ENCODE results near the gene IVNS1ABP. TPM values are rescaled to one million over a fixed set of nuclear protein-coding genes. Genes with fewer than 3 reads are reported as not detected.

IVNS1ABP gene
- total and polyA plus RNA-seq, 2 of the 13 experiments (the other 11 are each of a cell fraction or from before 2014, with no cell fraction given): 49.1 to 51.7 TPM

- TF ChIP-seq FOXA1 (IDR thresholded peaks at IDR 0.05): no peak
- no peak for TF ChIP-seq FOXA1 (CRISPR knock-in tag; IDR thresholded peaks at IDR 0.05)
Observed at GRCh38 chr1:185363205-185363604, 46.2 kb upstream of the IVNS1ABP start (continued).

- ATAC-seq: no peak
- Histone ChIP-seq H3K79me2 (ENCODE audit: insufficient read depth, low read length) (no peaks in the 10 kb centered on the region), H3K4me2 (ENCODE audit: low read depth, low read length) (no peak overlapping the region), H3K9me3 (ENCODE audit: low read length) (peaks cover 6% of the 10 kb centered on the region; the same call in 1 of the 2 replicates), H3K4me1 (ENCODE audit: insufficient read depth, low read length) (peaks cover 10% of the 10 kb centered on the region), H3K9ac (ENCODE audit: insufficient read depth, low read depth, low read length) (no peak overlapping the region), H2AFZ (ENCODE audit: low read length) (no peak overlapping the region), H3K4me3 (replicated peaks in 1 of 3; ENCODE audit: insufficient read depth in 1 of 3, low read depth in 2 of 3, low read length in 3 of 3) (no peak overlapping the region), H3K27ac (ENCODE audit: extremely low read length, insufficient read depth, low read length) (no peak overlapping the region), H3K27me3 (ENCODE audit: control insufficient read depth in 1 of 2, insufficient read depth in 2 of 2, low read length in 2 of 2) (no peaks in the 10 kb centered on the region), H4K20me1 (ENCODE audit: insufficient read depth, low read length) (no peaks in the 10 kb centered on the region), H3K36me3 (replicated peaks in 1 of 2; ENCODE audit: control insufficient read depth in 1 of 2, insufficient read depth in 2 of 2, low read length in 2 of 2) (no peaks in the 10 kb centered on the region)
- ChIA-PET CTCF (ENCODE audit: low intra/inter-chr PET ratio, low total read pairs) (no interaction called here), POLR2A (no interaction called here)
- in situ Hi-C loops (cut with HindIII; ENCODE audit: extremely low pct_ligation_motif_present, low pct_unique_long_range_greater_than_20kb): no loop called here
- no TSS peak for BruUV-seq (replicated peaks)
- no peak for FAIRE-seq
- no peak for DNase-seq (ENCODE audit: low spot score)
- TF ChIP-seq IKZF4 (CRISPR knock-in tag; IDR thresholded peaks at IDR 0.05; ENCODE audit: borderline replicate concordance, low read depth, not compliant biosample characterization): no peak
- TF ChIP-seq RAD51 (IDR thresholded peaks at IDR 0.05; ENCODE audit: borderline replicate concordance): no peak
- TF ChIP-seq, protein P1, sequence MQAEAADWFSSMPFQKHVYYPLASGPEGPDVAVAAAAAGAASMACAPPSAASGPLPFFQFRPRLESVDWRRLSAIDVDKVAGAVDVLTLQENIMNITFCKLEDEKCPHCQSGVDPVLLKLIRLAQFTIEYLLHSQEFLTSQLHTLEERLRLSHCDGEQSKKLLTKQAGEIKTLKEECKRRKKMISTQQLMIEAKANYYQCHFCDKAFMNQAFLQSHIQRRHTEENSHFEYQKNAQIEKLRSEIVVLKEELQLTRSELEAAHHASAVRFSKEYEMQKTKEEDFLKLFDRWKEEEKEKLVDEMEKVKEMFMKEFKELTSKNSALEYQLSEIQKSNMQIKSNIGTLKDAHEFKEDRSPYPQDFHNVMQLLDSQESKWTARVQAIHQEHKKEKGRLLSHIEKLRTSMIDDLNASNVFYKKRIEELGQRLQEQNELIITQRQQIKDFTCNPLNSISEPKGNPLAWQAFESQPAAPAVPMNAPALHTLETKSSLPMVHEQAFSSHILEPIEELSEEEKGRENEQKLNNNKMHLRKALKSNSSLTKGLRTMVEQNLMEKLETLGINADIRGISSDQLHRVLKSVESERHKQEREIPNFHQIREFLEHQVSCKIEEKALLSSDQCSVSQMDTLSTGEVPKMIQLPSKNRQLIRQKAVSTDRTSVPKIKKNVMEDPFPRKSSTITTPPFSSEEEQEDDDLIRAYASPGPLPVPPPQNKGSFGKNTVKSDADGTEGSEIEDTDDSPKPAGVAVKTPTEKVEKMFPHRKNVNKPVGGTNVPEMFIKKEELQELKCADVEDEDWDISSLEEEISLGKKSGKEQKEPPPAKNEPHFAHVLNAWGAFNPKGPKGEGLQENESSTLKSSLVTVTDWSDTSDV (CRISPR knock-in tag; IDR thresholded peaks at IDR 0.05): no peak
- TF ChIP-seq NCOR1 (IDR thresholded peaks at IDR 0.05; ENCODE audit: borderline replicate concordance, low read length): no peak
- no peak for TF ChIP-seq ELK4 (CRISPR knock-in tag; IDR thresholded peaks at IDR 0.05; ENCODE audit: borderline replicate concordance)
- no peak for TF ChIP-seq ZNF124 (CRISPR knock-in tag; IDR thresholded peaks at IDR 0.05)
- TF ChIP-seq ZNF282 (IDR thresholded peaks at IDR 0.05; ENCODE audit: partially characterized antibody): no peak
- TF ChIP-seq ZNF775 (CRISPR knock-in tag; IDR thresholded peaks at IDR 0.05; ENCODE audit: borderline replicate concordance): no peak
- no peak for TF ChIP-seq MYNN (CRISPR knock-in tag; IDR thresholded peaks at IDR 0.05; ENCODE audit: low read depth)
- no peak for TF ChIP-seq GABPB1 (CRISPR knock-in tag; IDR thresholded peaks at IDR 0.05)
- no peak for TF ChIP-seq HDAC1 (CRISPR knock-in tag; IDR thresholded peaks at IDR 0.05)
- no peak for TF ChIP-seq ZNF354B (CRISPR knock-in tag; IDR thresholded peaks at IDR 0.05)
- no peak for TF ChIP-seq BRCA1 (CRISPR knock-in tag; IDR thresholded peaks at IDR 0.05)
- no peak for TF ChIP-seq SATB2 (CRISPR knock-in tag; IDR thresholded peaks at IDR 0.05)
- no peak for TF ChIP-seq ARNT2 (CRISPR knock-in tag; IDR thresholded peaks at IDR 0.05; ENCODE audit: low read depth)
- TF ChIP-seq PRPF4 (IDR thresholded peaks at IDR 0.05; ENCODE audit: low read depth, low read length, poor library complexity, severe bottlenecking): no peak
- 40% methylated on average over 1 of the region's 1 CpG for WGBS (ENCODE audit: low lambda C conversion rate)
- intact Hi-C loops (cut with micrococcal nuclease; ENCODE audit: unreplicated experiment): no loop called here
Observed at GRCh38 chr1:185360714-185361113, 43.7 kb upstream of the IVNS1ABP start.

Measured in HepG2 (cell line).